SU-DHL-6 (cell line): ENCODE data around the gene CDK13.

Source experiments
- H2AFZ ChIP-seq: fragments of 200-600 bp; sonication (generic); 2 replicates; pipeline ENCODE4 v1.6.1; 2014; ENCODE audit warnings: low read depth, mild to moderate bottlenecking, moderate library complexity, mixed read lengths, antibody characterized with exemption, low read length; ENCODE audit not compliant: severe bottlenecking
- H3F3A ChIP-seq: fragments of 200-600 bp; shearing (Covaris generic); 2 replicates; pipeline ENCODE4 v1.6.0; 2016; ENCODE audit warnings: antibody characterized with exemption, mild to moderate bottlenecking; ENCODE audit not compliant: insufficient read depth
- H3K27ac ChIP-seq: fragments of 200-600 bp; sonication (generic); 2 replicates; pipeline ENCODE4 v1.5.1; 2016; ENCODE audit warnings: low read depth, mild to moderate bottlenecking, low read length, moderate library complexity, mixed read lengths
- H3K27me3 ChIP-seq: fragments of 200-600 bp; sonication (generic), shearing (Covaris generic); 2 replicates; pipeline ENCODE4 v1.6.0; 2014; ENCODE audit warnings: mild to moderate bottlenecking, low read length
- H3K36me3 ChIP-seq: fragments of 200-600 bp; sonication (generic); 2 replicates; pipeline ENCODE4 v1.6.1; 2014; ENCODE audit warnings: mild to moderate bottlenecking, low read length, mixed read lengths
- H3K4me2 ChIP-seq: fragments of 300-600, 200-600 bp; shearing (Covaris generic), sonication (generic); 2 replicates; pipeline ENCODE4 v1.6.0; 2014; ENCODE audit warnings: low read length, low read depth, mild to moderate bottlenecking; ENCODE audit not compliant: poor library complexity, severe bottlenecking
- H3K4me3 ChIP-seq: fragments of 200-600 bp; sonication (generic); 2 replicates; pipeline ENCODE4 v1.5.1; 2014; ENCODE audit warnings: antibody characterized with exemption, low read length, mild to moderate bottlenecking, mixed read lengths; ENCODE audit not compliant: insufficient read depth, poor library complexity, severe bottlenecking
- H3K79me2 ChIP-seq: fragments of 200-600 bp; sonication (generic); 2 replicates; pipeline ENCODE4 v1.6.1; 2014; ENCODE audit warnings: mild to moderate bottlenecking, low read length, moderate library complexity; ENCODE audit not compliant: insufficient read depth
- H3K9ac ChIP-seq: fragments of 200-600 bp; sonication (generic); 2 replicates; pipeline ENCODE4 v1.7.0; 2014; ENCODE audit warnings: mild to moderate bottlenecking, low read length
- H3K9me2 ChIP-seq: fragments of 200-600 bp; sonication (generic); replicated peaks from 2 replicates; pipeline ENCODE4 v1.6.1; 2014; ENCODE audit warnings: low read length; ENCODE audit not compliant: insufficient read depth
- H3K9me3 ChIP-seq: fragments of 200-600 bp; sonication (generic); 2 replicates; pipeline ENCODE4 v1.6.1; 2014; ENCODE audit warnings: low read length, mixed read lengths; ENCODE audit not compliant: insufficient read depth
- H4K20me1 ChIP-seq: fragments of 200-600 bp; sonication (generic); 2 replicates; pipeline ENCODE4 v1.6.1; 2014; ENCODE audit warnings: low read depth, mild to moderate bottlenecking, antibody characterized with exemption, low read length, moderate library complexity, mixed read lengths
- EZH2phosphoT487 ChIP-seq: fragments of 200-600 bp; sonication (generic), shearing (Covaris generic); conservative IDR thresholded peaks from 2 replicates; pipeline ENCODE4 v1.6.1; 2018; ENCODE audit warnings: mild to moderate bottlenecking, antibody characterized with exemption, low read length, moderate library complexity, mixed read lengths
- TF ChIP-seq, protein P1 (sequence below): fragments of 200-600 bp; sonication (generic); IDR thresholded peaks from one replicate; pipeline ENCODE4 v1.5.1; 2017; ENCODE audit warnings: antibody characterized with exemption, mild to moderate bottlenecking, low read length, moderate library complexity; ENCODE audit not compliant: insufficient read depth, poor library complexity, severe bottlenecking

CDK13 gene

DNA sequence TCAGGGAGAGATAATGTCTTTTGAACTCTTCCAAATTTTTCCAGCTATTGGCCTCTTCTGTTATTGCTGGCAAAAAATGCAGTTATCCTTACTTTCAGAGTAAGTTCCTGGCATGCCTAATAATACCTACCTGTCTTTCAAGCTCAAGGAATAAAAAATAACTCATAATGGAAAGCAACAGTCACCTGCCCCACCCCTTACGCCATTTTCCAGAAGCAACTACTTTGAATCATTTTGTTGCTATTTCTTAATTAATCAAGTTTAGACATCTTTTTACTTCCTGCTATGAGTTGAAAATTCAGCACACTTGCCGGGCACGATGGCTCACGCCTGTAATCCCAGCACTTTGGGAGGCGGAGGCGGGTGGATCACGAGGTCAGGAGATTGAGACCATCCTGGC, 23.0 kb upstream of the CDK13 start:
- Histone ChIP-seq H3K4me2 (no peak overlapping the region), H3K79me2 (no peaks in the 10 kb centered on the region), H3K4me3 (no peak overlapping the region), H3F3A (no peaks in the 10 kb centered on the region), H3K9me2 (no peaks in the 10 kb centered on the region), H3K9ac (no peak overlapping the region), H4K20me1 (no peaks in the 10 kb centered on the region), H3K36me3 (no peaks in the 10 kb centered on the region), H3K27me3 (no peaks in the 10 kb centered on the region), H3K9me3 (no peaks in the 10 kb centered on the region), H3K27ac (no peak overlapping the region), H2AFZ (no peak overlapping the region)
- TF ChIP-seq, protein P1, sequence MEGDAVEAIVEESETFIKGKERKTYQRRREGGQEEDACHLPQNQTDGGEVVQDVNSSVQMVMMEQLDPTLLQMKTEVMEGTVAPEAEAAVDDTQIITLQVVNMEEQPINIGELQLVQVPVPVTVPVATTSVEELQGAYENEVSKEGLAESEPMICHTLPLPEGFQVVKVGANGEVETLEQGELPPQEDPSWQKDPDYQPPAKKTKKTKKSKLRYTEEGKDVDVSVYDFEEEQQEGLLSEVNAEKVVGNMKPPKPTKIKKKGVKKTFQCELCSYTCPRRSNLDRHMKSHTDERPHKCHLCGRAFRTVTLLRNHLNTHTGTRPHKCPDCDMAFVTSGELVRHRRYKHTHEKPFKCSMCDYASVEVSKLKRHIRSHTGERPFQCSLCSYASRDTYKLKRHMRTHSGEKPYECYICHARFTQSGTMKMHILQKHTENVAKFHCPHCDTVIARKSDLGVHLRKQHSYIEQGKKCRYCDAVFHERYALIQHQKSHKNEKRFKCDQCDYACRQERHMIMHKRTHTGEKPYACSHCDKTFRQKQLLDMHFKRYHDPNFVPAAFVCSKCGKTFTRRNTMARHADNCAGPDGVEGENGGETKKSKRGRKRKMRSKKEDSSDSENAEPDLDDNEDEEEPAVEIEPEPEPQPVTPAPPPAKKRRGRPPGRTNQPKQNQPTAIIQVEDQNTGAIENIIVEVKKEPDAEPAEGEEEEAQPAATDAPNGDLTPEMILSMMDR: no peak
- TF ChIP-seq EZH2phosphoT487: no peak

DNA sequence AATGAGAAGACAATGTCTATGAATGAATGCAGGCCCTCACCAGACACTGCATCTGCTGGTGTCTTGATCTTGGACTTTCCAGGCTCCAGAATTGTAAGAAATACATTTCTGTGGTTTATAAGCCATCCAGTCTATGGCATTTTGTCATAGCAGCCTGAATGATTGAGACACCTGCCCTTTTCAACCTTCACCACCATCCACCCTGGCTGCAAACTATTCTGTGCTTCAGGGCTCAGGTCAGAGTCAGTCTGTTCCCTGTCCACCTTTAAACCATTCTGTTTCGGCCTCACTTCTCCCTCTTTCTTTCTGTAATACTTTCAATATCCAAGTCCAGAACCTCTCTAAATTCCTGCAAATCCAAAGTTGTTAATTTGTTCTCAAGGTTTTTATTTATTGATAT, 15.9 kb upstream of the CDK13 start:
- Histone ChIP-seq H3K4me3 (no peak overlapping the region), H3K36me3 (no peaks in the 10 kb centered on the region), H4K20me1 (no peaks in the 10 kb centered on the region), H3K27ac (no peak overlapping the region), H3K79me2 (no peaks in the 10 kb centered on the region), H3K9me3 (no peaks in the 10 kb centered on the region), H3K9me2 (no peaks in the 10 kb centered on the region), H3F3A (no peaks in the 10 kb centered on the region), H2AFZ (no peak overlapping the region), H3K27me3 (no peaks in the 10 kb centered on the region), H3K9ac (no peak overlapping the region), H3K4me2 (no peak overlapping the region)
- TF ChIP-seq, protein P1: no peak
- no peak for TF ChIP-seq EZH2phosphoT487

DNA sequence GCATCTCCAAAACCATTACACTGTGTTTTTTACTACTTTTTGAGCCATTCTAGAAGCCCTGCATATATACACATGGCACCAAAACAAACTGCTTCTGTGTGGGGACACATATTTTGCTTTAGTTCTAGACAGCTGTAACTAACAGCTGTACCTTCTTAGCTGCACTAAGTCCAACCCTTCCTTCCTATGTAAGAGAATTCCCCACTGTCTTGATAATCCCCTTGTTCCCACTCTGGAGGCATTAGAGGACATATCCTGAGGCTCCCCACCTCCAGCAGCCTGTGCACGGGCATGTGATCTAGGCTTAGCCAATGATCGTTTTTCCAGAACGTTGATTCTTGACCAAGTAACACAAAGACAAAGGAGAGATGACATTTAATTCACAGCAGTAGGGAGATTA, 13.3 kb upstream of the CDK13 start:
- Histone ChIP-seq H4K20me1 (no peaks in the 10 kb centered on the region), H3K27me3 (no peaks in the 10 kb centered on the region), H3K4me2 (no peak overlapping the region), H3K9ac (no peak overlapping the region), H3K9me2 (no peaks in the 10 kb centered on the region), H3K79me2 (no peaks in the 10 kb centered on the region), H2AFZ (no peak overlapping the region), H3K27ac (no peak overlapping the region), H3K4me3 (no peak overlapping the region), H3F3A (no peaks in the 10 kb centered on the region), H3K9me3 (no peaks in the 10 kb centered on the region), H3K36me3 (no peaks in the 10 kb centered on the region)
- TF ChIP-seq, protein P1: no peak
- no peak for TF ChIP-seq EZH2phosphoT487
